ENCODE data around the gene MSANTD7. TPM values are rescaled to one million over a fixed set of nuclear protein-coding genes. Genes with fewer than 3 reads are reported as not detected.

MSANTD7 gene
- 9.7 and 10.8 TPM in 2 replicates for total RNA-seq

GRCh38 chr10:14837757-14838581 is at the start of gene MSANTD7, which contains the start of the genes CDNF and HSPA14:
Gene MSANTD7, plus strand, starts transcription at chr10:14838306. Its CDS starts 3,979 bp downstream, at chr10:14842285.
Gene CDNF, minus strand, starts transcription at chr10:14838037. Its CDS starts 91 bp downstream, at chr10:14837946.
Gene HSPA14, plus strand, starts transcription at chr10:14838306. Its CDS starts 97 bp downstream, at chr10:14838403.

GRCh38 chr10:14878266-14879123 is 40.4 kb downstream of the MSANTD7 start, which contains the start of gene SUV39H2:
Gene SUV39H2, plus strand, starts transcription at chr10:14878866. Its CDS starts 23 bp downstream, at chr10:14878889.

Other genes with a start within 250 kb of the MSANTD7 start
- gene FAM107B, start 63.4 kb upstream of the MSANTD7 start, total RNA-seq: 79.3 and 89.9 TPM in 2 replicates
- 0.44 and 1.1 TPM in 2 replicates for gene CDNF, start 269 bp upstream of the MSANTD7 start, total RNA-seq
- gene HSPA14, start within 50 bp of the MSANTD7 start, total RNA-seq: 14.9 and 15.9 TPM in 2 replicates
- 18.3 and 20.8 TPM in 2 replicates for gene SUV39H2, start 40.6 kb downstream of the MSANTD7 start, total RNA-seq
- gene DCLRE1C, start 115.8 kb downstream of the MSANTD7 start, total RNA-seq: 5.0 and 6.6 TPM in 2 replicates
- not detected in 2 replicates for gene MEIG1, start 121.1 kb downstream of the MSANTD7 start, total RNA-seq
- gene OLAH, start 205.6 kb downstream of the MSANTD7 start, total RNA-seq: 1.5 and 2.5 TPM in 2 replicates